PC-3 (cell line): Measurements from ENCODE around the gene BMPER. TPM values are rescaled to one million over a fixed set of nuclear protein-coding genes. Genes with fewer than 3 reads are reported as not detected.
"Not testable (repeated sequence)": the region's sequence is repeated elsewhere in the genome, so short reads cannot be mapped to it uniquely, and the experiment has no call there.

Experiments
- ATAC-seq: fragments of 200-7000 bp; cut with Tn5 transposase; 2 replicates; pipeline ENCODE4 v1.9.1; 2020; ENCODE audit warnings: mild to moderate bottlenecking, moderate library complexity
- BruUV-seq: library from RNA; stranded (reverse); fragments of 400-500 nt; replicated peaks from 2 replicates; lab custom pipeline; 2021; lab: Mats Ljungman, UMichigan
- CTCF ChIA-PET: fragments of 300-600 bp; sonication (Branson Sonifier 250); formaldehyde crosslinking; loops from one replicate; lab custom pipeline; 2022; ENCODE audit warnings: antibody characterized with exemption; lab: Charles Lee
- POLR2A ChIA-PET: fragments of 300-600 bp; sonication (Branson Sonifier 250); formaldehyde crosslinking; loops from one replicate; lab custom pipeline; 2022; ENCODE audit warnings: antibody characterized with exemption; ENCODE audit not compliant: unreplicated experiment; lab: Charles Lee
- DNase-seq: peaks from one replicate; pipeline ENCODE4 v3.0.0-alpha.2; 2015
- H2AFZ ChIP-seq: fragments of 300-600 bp; sonication (generic); 2 replicates; pipeline ENCODE4 v1.6.0; 2016; ENCODE audit warnings: antibody characterized with exemption, low read length
- H3F3A ChIP-seq: fragments of 300-600 bp; sonication (generic); one replicate; pipeline ENCODE4 v1.6.0; 2017; ENCODE audit warnings: antibody characterized with exemption, low read length, control low read depth, mild to moderate bottlenecking; ENCODE audit not compliant: unreplicated experiment
- H3K27ac ChIP-seq: fragments of 300-600 bp; sonication (generic); 2 replicates; pipeline ENCODE4 v1.5.1; 2016; ENCODE audit warnings: mild to moderate bottlenecking, low read length
- H3K27me3 ChIP-seq: fragments of 300-600 bp; sonication (generic); 2 replicates; pipeline ENCODE4 v1.6.1; 2016; ENCODE audit warnings: low read length, mixed read lengths
- H3K36me3 ChIP-seq: fragments of 300-600 bp; sonication (generic); 2 replicates; pipeline ENCODE4 v1.6.1; 2016; ENCODE audit warnings: low read depth, mixed run types, low read length, mixed read lengths
- H3K4me1 ChIP-seq: fragments of 300-600 bp; sonication (generic); 2 replicates; pipeline ENCODE4 v1.5.1; 2016; ENCODE audit warnings: low read length; ENCODE audit not compliant: insufficient read depth
- H3K4me2 ChIP-seq: fragments of 300-600 bp; sonication (generic); 2 replicates; pipeline ENCODE4 v1.6.0; 2016; ENCODE audit warnings: low read length
- H3K4me3 ChIP-seq: fragments of 300-600 bp; sonication (generic); 2 replicates; pipeline ENCODE4 v1.5.1; 2016; ENCODE audit warnings: mild to moderate bottlenecking, low read length, mixed read lengths
- H3K79me2 ChIP-seq: fragments of 300-600 bp; sonication (generic); 2 replicates; pipeline ENCODE4 v1.6.1; 2017; ENCODE audit warnings: low read length, mixed read lengths
- H3K9ac ChIP-seq: fragments of 300-600 bp; sonication (generic); 2 replicates; pipeline ENCODE4 v1.6.0; 2016; ENCODE audit warnings: mild to moderate bottlenecking, low read length
- H3K9me2 ChIP-seq: fragments of 300-600 bp; sonication (generic); replicated peaks from 2 replicates; pipeline ENCODE4 v1.6.1; 2016; ENCODE audit warnings: mixed run types, low read length, mixed read lengths
- H3K9me3 ChIP-seq: fragments of 300-600 bp; sonication (generic); 2 replicates; pipeline ENCODE4 v1.6.1; 2016; ENCODE audit warnings: low read length, mixed read lengths
- H4K20me1 ChIP-seq: fragments of 300-600 bp; sonication (generic); 2 replicates; pipeline ENCODE4 v1.6.1; 2016; ENCODE audit warnings: low read length, mixed read lengths
- EZH2 ChIP-seq: fragments of 300-600 bp; sonication (generic); IDR thresholded peaks from one replicate; pipeline ENCODE4 v1.6.1; 2017; ENCODE audit warnings: antibody characterized with exemption, mild to moderate bottlenecking, low read length; ENCODE audit not compliant: unreplicated experiment
- EZH2phosphoT487 ChIP-seq: fragments of 300-600 bp; sonication (generic); IDR thresholded peaks from 2 replicates; pipeline ENCODE4 v1.6.1; 2018; ENCODE audit warnings: mild to moderate bottlenecking, antibody characterized with exemption, low read length, borderline replicate concordance
- intact Hi-C: fragments of 100-400 bp; cut with micrococcal nuclease; formaldehyde crosslinking; loops from 2 replicates; pipeline ENCODE4 v1.9.0; 2023
- total RNA-seq: library from RNA; depleted of rRNA; stranded (reverse); fragments of >200 nt; gene quantifications from 2 replicates; pipeline ENCODE4 v1.2.3, GENCODE V29; 2014
- TF ChIP-seq, protein P1 (sequence below): fragments of 300-600 bp; sonication (generic); conservative IDR thresholded peaks from 2 replicates; pipeline ENCODE4 v1.5.1; 2017; ENCODE audit warnings: antibody characterized with exemption, low read depth, mild to moderate bottlenecking, low read length

The BMPER gene
- total RNA-seq, 1 experiment from 2014 or later: 0.11 TPM

DNA sequence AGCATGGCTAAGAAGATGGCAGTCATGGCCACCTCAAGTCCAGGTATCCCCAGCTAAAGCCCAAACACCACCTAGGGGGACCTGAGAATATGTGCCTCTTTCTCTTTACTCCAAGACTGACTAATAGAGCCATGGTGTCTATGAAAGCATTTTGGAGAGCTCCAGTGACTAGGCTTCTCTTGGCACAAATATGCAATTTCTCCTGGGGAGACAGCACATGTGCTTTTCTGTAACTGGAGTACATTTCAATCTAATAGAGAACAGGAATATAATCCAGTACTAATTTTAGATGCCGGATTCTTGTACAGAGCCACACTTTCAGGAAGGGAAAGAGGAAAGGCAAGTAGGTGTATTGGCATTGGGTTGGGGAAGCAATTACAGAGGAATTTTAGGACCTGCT, 260.1 kb downstream of the BMPER start:
- Histone ChIP-seq H4K20me1 (no peaks in the 10 kb centered on the region), H3K27me3 (no peaks in the 10 kb centered on the region; the same call in 1 of the 2 replicates), H3K79me2 (no peaks in the 10 kb centered on the region), H3K4me2 (no peak overlapping the region), H3K9me3 (no peaks in the 10 kb centered on the region), H3K27ac (no peak overlapping the region), H3F3A (no peaks in the 10 kb centered on the region), H3K4me1 (no peaks in the 10 kb centered on the region), H3K9ac (no peak overlapping the region), H3K36me3 (no peaks in the 10 kb centered on the region), H2AFZ (no peak overlapping the region), H3K9me2 (no peaks in the 10 kb centered on the region), H3K4me3 (no peak overlapping the region)
- intact Hi-C loops: no loop called here
- ChIA-PET POLR2A (no interaction called here), CTCF (no interaction called here)
- DNase-seq (no peak), ATAC-seq (no peak)
- TF ChIP-seq EZH2 (no peak), EZH2phosphoT487 (no peak)
- TF ChIP-seq, protein P1, sequence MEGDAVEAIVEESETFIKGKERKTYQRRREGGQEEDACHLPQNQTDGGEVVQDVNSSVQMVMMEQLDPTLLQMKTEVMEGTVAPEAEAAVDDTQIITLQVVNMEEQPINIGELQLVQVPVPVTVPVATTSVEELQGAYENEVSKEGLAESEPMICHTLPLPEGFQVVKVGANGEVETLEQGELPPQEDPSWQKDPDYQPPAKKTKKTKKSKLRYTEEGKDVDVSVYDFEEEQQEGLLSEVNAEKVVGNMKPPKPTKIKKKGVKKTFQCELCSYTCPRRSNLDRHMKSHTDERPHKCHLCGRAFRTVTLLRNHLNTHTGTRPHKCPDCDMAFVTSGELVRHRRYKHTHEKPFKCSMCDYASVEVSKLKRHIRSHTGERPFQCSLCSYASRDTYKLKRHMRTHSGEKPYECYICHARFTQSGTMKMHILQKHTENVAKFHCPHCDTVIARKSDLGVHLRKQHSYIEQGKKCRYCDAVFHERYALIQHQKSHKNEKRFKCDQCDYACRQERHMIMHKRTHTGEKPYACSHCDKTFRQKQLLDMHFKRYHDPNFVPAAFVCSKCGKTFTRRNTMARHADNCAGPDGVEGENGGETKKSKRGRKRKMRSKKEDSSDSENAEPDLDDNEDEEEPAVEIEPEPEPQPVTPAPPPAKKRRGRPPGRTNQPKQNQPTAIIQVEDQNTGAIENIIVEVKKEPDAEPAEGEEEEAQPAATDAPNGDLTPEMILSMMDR: no peak
- no TSS peak for BruUV-seq

DNA sequence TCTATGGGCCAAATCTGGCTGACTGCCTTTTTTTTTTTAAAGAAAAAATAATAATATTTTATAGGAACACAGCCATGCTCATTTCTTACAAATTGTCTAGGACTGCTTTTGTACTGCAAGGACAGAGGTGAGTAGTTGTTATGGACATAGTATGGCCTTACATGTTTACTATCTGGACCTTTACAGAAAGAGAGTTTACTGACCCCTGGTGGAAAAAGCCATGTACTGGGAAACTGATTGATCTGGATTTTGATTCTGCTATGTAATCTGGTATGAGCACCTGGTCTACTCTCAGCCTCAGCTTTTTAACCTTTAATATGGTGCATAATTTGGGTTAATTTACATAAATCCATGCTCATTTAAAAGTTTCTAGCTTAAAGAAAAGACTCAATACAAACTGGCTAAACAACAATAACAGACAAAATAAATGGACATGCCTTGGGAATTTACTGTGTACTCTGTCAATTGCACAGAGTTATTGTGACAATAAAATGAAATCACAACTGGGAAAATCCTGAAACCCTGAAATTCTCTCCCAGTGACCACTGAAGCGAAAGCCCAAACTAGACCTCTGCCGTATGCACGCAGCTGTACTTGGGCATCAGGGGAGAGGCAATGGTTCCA, 260.7 kb downstream of the BMPER start:
- Histone ChIP-seq H3K4me1 (no peaks in the 10 kb centered on the region), H3K9me2 (no peaks in the 10 kb centered on the region), H3K27me3 (no peaks in the 10 kb centered on the region), H3K9me3 (no peaks in the 10 kb centered on the region), H4K20me1 (no peaks in the 10 kb centered on the region), H3K9ac (no peak overlapping the region), H3K36me3 (no peaks in the 10 kb centered on the region), H3K27ac (no peak overlapping the region), H2AFZ (no peak overlapping the region), H3F3A (no peaks in the 10 kb centered on the region), H3K4me3 (no peak overlapping the region), H3K79me2 (no peaks in the 10 kb centered on the region), H3K4me2 (no peak overlapping the region)
- no TSS peak for BruUV-seq
- ChIA-PET POLR2A (no interaction called here), CTCF (no interaction called here)
- intact Hi-C loops: no loop called here
- DNase-seq (peak; percentile 62), ATAC-seq (no peak; the same call in 1 of the 2 replicates)
- no peak for TF ChIP-seq EZH2phosphoT487
- TF ChIP-seq EZH2: no peak
- TF ChIP-seq, protein P1: peak; percentile 64

DNA sequence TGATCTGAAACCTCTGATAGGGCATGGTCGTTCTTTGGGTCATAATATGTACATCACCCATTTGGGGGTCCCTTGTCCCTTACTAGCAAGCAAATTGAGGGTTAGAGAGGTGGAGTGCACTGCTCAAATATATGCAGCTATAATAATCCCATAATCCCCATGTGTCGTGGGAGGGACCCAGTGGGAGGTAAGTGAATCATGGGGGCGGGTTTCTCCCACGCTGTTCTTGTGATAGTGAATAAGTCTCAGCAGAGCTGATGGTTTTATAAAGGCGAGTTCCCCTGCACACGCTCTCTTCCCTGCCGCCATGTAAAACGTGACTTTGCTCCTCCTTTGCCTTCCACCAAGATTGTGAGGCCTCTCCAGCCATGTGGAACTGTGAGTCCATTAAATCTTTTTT, 262.7 kb downstream of the BMPER start:
- H3K4me1 ChIP-seq: no peaks in the 10 kb centered on the region
- intact Hi-C loops: no loop called here
- H3K4me3 ChIP-seq: no peak overlapping the region
- no TSS peak for BruUV-seq
- H3K27ac ChIP-seq: no peak overlapping the region
- no peaks in the 10 kb centered on the region for H3K9me3 ChIP-seq
- DNase-seq: no peak
- no peaks in the 10 kb centered on the region for H3K36me3 ChIP-seq
- no peaks in the 10 kb centered on the region for H3K9me2 ChIP-seq
- no peaks in the 10 kb centered on the region for H3K27me3 ChIP-seq
- no peak overlapping the region for H3K9ac ChIP-seq
- H4K20me1 ChIP-seq: no peaks in the 10 kb centered on the region
- ChIA-PET CTCF (no interaction called here), POLR2A (no interaction called here)
- TF ChIP-seq EZH2phosphoT487 (no peak), EZH2 (no peak)
- TF ChIP-seq, protein P1: no peak
- H3K79me2 ChIP-seq: no peaks in the 10 kb centered on the region
- H3K4me2 ChIP-seq: no peak overlapping the region
- no peak overlapping the region for H2AFZ ChIP-seq
- no peak for ATAC-seq
- H3F3A ChIP-seq: no peaks in the 10 kb centered on the region

DNA sequence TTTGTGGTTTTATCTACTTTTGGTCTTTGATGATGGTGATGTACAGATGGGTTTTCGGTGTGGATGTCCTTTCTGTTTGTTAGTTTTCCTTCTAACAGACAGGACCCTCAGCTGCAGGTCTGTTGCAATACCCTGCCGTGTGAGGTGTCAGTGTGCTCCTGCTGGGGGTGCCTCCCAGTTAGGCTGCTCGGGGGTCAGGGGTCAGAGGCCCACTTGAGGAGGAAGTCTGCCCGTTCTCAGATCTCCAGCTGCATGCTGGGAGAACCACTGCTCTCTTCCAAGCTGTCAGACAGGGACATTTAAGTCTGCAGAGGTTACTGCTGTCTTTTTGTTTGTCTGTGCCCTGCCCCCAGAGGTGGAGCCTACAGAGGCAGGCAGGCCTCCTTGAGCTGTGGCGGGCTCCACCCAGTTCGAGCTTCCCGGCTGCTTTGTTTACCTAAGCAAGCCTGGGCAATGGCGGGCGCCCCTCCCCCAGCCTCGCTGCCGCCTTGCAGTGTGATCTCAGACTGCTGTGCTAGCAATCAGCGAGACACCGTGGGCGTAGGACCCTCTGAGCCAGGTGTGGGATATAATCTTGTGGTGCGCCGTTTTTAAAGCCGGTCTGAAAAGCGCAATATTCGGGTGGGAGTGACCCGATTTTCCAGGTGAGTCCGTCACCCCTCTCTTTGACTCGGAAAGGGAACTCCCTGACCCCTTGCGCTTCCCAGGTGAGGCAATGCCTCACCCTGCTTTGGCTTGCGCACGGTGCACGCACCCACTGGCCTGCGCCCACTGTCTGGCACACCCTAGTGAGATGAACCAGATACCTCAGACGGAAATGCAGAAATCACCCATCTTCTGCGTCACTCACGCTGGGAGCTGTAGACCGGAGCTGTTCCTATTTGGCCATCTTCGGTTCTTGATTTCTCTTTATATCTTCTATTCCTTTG, 269.6 kb downstream of the BMPER start:
- H3K4me3 ChIP-seq: peak overlapping the region; percentile 59
- CTCF ChIA-PET, BruUV-seq: not testable (repeated sequence)

More for the DNA sequence above, 269.6 kb downstream of the BMPER start:
- H2AFZ ChIP-seq: peak overlapping the region; percentile 67
- H3F3A ChIP-seq, POLR2A ChIA-PET, H3K9me3 ChIP-seq, H3K9ac ChIP-seq, intact Hi-C loops, ATAC-seq, H3K79me2 ChIP-seq, H3K36me3 ChIP-seq, H3K27ac ChIP-seq, H3K4me1 ChIP-seq, H4K20me1 ChIP-seq, H3K9me2 ChIP-seq, H3K27me3 ChIP-seq: not testable (repeated sequence)
- peak overlapping the region; percentile 74 for H3K4me2 ChIP-seq
- peak; percentile 7 for DNase-seq
